SK-N-SH (cell line): ENCODE results near the gene NEK6.

Experiments
- CTCF ChIP-seq: fragments of 200-600 bp; sonication (generic); IDR thresholded peaks from 2 replicates; pipeline ENCODE4 v1.6.1; 2017; ENCODE audit warnings: antibody characterized with exemption, mild to moderate bottlenecking, moderate library complexity
- EZH2phosphoT487 ChIP-seq: fragments of 200-600 bp; sonication (generic); IDR thresholded peaks from 2 replicates; pipeline ENCODE4 v1.6.1; 2017; ENCODE audit warnings: low read depth, mixed run types, mild to moderate bottlenecking, antibody characterized with exemption, moderate library complexity, borderline replicate concordance
- RFX5 ChIP-seq: IDR thresholded peaks from 2 replicates; pipeline ENCODE4 v1.6.1; 2012; ENCODE audit warnings: mild to moderate bottlenecking, improper control_type of control experiment, low read length
- USF1 ChIP-seq: IDR thresholded peaks from 2 replicates; pipeline ENCODE4 v1.4.0; 2012; ENCODE audit warnings: low read depth, borderline replicate concordance
- YY1 ChIP-seq: IDR thresholded peaks from 2 replicates; pipeline ENCODE4 v1.4.0; 2012; ENCODE audit warnings: low read depth, mild to moderate bottlenecking

- TF ChIP-seq CTCF (no peak), RFX5 (no peak), USF1 (no peak), EZH2phosphoT487 (no peak), YY1 (no peak)
Observed at GRCh38 chr9:124355941-124356744, 98.4 kb downstream of the NEK6 start.
